ENCODE results near the gene PLSCR3. TPM values are rescaled to one million over a fixed set of nuclear protein-coding genes. Genes with fewer than 3 reads are reported as not detected.

PLSCR3 gene
- total RNA-seq, 4 donors from 2014 or later = 13.2 to 32.4 (median 18.4) TPM

DNA sequence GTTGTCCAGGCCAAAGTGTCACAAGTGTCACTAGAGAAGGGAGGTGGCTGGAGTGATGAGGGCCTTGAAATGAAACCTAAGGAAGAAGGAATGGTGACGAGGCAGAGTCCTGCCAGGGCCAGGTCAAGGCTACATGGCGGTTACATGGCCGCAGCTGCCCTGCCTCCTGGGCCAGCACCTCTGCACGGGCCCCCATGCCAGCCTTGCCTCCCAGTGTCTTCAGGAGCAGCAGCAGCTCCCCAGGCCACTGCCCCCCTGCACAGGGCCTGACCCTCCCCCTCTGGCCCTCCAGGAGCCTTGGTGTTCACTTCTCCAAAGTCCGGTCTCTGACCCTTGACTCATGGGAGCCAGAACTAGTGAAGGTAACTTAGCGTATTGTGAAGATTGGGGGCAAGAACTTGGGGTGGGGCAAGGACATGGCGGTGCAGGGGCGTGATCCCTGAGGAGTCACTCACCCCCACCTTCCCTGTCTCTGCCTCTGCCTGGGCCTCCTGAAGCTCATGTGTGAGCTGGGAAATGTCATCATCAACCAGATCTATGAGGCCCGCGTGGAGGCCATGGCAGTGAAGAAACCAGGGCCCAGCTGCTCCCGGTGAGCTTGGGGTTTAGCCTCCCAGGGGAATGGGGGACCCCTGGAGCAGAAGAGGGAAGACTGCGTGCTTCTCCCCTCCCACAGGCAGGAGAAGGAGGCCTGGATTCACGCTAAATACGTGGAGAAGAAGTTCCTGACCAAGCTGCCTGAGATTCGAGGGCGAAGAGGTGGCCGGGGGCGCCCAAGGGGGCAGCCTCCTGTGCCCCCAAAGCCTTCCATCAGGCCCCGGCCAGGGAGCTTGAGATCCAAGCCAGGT, 46.5 kb downstream of the PLSCR3 start:
- WGBS, 2 donors (ENCODE audit: low coverage in 1 of 2) = 64 to 67% methylated on average over 3 to 19 of the region's 19 CpGs
- no peak overlapping the region for H3K4me3 ChIP-seq
- no peaks in the 10 kb centered on the region for H3K9me3 ChIP-seq
- H3K4me1 ChIP-seq = peaks cover 3 to 30% (median 26%) of the 10 kb centered on the region in 4 donors
- no peak overlapping the region for H3K27ac ChIP-seq
- TF ChIP-seq CTCF (IDR thresholded peaks at IDR 0.05) = no peak
- no peak for TF ChIP-seq EP300 (IDR thresholded peaks at IDR 0.05; ENCODE audit: low read depth)
- TF ChIP-seq POLR2AphosphoS5 (IDR thresholded peaks at IDR 0.05) = no peak
- TF ChIP-seq POLR2A (IDR thresholded peaks at IDR 0.05) = no peak
- intact Hi-C loops (cut with DNase I; ENCODE audit: low total_unique reads) = no loop called here
- peaks cover 5% of the 10 kb centered on the region for H3K27me3 ChIP-seq
- no peaks in the 10 kb centered on the region for H3K36me3 ChIP-seq
- in situ Hi-C loops (cut with MboI; ENCODE audit: low pct_ligation_motif_present in 1 of 4, low pct_unique_long_range_greater_than_20kb in 1 of 4, low sequenced_read_pairs in 3 of 4) = loop anchor here in 2 of 4 donors (10.0 to 25.0 kb wide), 2 partner anchors 73 to 311 kb away; partner anchors contain the start of genes SLC16A11 (in 1 of the 2) and SLC16A13 (in 1 of the 2)
- no peak for DNase-seq

- TF ChIP-seq POLR2A (IDR thresholded peaks at IDR 0.05) (peak; percentile 4), EP300 (IDR thresholded peaks at IDR 0.05; ENCODE audit: low read depth) (no peak)
- H3K27me3 ChIP-seq = peaks cover 5% of the 10 kb centered on the region
- in situ Hi-C loops (cut with MboI; ENCODE audit: low pct_ligation_motif_present in 1 of 4, low pct_unique_long_range_greater_than_20kb in 1 of 4, low sequenced_read_pairs in 3 of 4) (loop anchor here in 2 of 4 donors (10.0 to 25.0 kb wide), 2 partner anchors 72 to 310 kb away; partner anchors contain the start of genes SLC16A11 (in 1 of the 2) and SLC16A13 (in 1 of the 2)), intact Hi-C loops (cut with DNase I; ENCODE audit: low total_unique reads) (no loop called here)
- no peaks in the 10 kb centered on the region for H3K9me3 ChIP-seq
- H3K4me3 ChIP-seq = no peak overlapping the region
- H3K27ac ChIP-seq = no peak overlapping the region
- WGBS, 2 donors (ENCODE audit: low coverage in 1 of 2) = 79 to 82% methylated on average over 3 to 18 of the region's 18 CpGs
- DNase-seq = no peak
- no peaks in the 10 kb centered on the region for H3K36me3 ChIP-seq
- peaks cover 0 to 24% (median 19%) of the 10 kb centered on the region in 4 donors for H3K4me1 ChIP-seq
Observed at GRCh38 chr17:7346761-7347614, 47.3 kb downstream of the PLSCR3 start.

DNA sequence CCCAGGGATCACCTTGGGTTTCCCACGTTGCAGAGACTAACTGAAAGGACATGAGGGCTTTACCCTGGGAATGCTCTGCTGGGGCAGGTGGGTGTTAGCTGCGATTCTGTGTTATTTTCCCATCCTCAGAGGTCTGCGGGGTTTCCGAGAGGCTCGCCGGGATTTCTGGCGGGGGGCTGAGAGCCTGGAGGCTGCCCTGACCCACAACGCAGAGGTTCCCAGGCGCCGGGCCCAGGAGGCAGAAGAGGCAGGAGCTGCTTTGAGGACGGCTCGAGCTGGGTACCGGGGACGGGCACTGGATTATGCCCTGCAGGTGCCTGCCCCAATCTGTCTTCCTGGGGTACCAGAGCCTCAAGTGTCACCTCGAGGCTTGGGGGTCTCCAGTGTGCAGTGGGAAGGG, 51.1 kb downstream of the PLSCR3 start:
- Histone ChIP-seq H3K27me3 (peaks cover 18% of the 10 kb centered on the region), H3K9me3 (no peaks in the 10 kb centered on the region), H3K4me1 (no peaks in the 10 kb centered on the region), H3K36me3 (no peaks in the 10 kb centered on the region), H3K27ac (no peak overlapping the region), H3K4me3 (no peak overlapping the region)
- intact Hi-C loops (cut with DNase I; ENCODE audit: low total_unique reads) (no loop called here), in situ Hi-C loops (cut with MboI; ENCODE audit: low pct_ligation_motif_present in 1 of 4, low pct_unique_long_range_greater_than_20kb in 1 of 4, low sequenced_read_pairs in 3 of 4) (loop anchor here in 2 of 4 donors (10.0 to 25.0 kb wide), 2 partner anchors 68 to 306 kb away; partner anchors contain the start of genes SLC16A11 (in 1 of the 2) and SLC16A13 (in 1 of the 2))
- no peak for DNase-seq
- WGBS, 2 donors (ENCODE audit: low coverage in 1 of 2) = 78 to 89% methylated on average over 10 to 15 of the region's 15 CpGs
- no peak for TF ChIP-seq POLR2A (IDR thresholded peaks at IDR 0.05)
- TF ChIP-seq POLR2AphosphoS5 (IDR thresholded peaks at IDR 0.05) = no peak
- no peak for TF ChIP-seq EP300 (IDR thresholded peaks at IDR 0.05; ENCODE audit: low read depth)
- TF ChIP-seq CTCF (IDR thresholded peaks at IDR 0.05) = no peak

GRCh38 chr17:7341842-7342241, 52.5 kb downstream of the PLSCR3 start:
- no peak for DNase-seq
- no peak for TF ChIP-seq EP300 (IDR thresholded peaks at IDR 0.05; ENCODE audit: low read depth)
- no peak for TF ChIP-seq POLR2AphosphoS5 (IDR thresholded peaks at IDR 0.05)
- no peak for TF ChIP-seq POLR2A (IDR thresholded peaks at IDR 0.05)
- TF ChIP-seq CTCF (IDR thresholded peaks at IDR 0.05) = no peak
- no peaks in the 10 kb centered on the region for H3K4me1 ChIP-seq
- H3K27me3 ChIP-seq = peaks cover 18% of the 10 kb centered on the region
- H3K4me3 ChIP-seq = no peak overlapping the region
- intact Hi-C loops (cut with DNase I; ENCODE audit: low total_unique reads) = no loop called here
- no peaks in the 10 kb centered on the region for H3K9me3 ChIP-seq
- 73 to 91% methylated on average over 3 to 13 of the region's 13 CpGs for WGBS, 2 donors (ENCODE audit: low coverage in 1 of 2)
- H3K27ac ChIP-seq = no peak overlapping the region
- in situ Hi-C loops (cut with MboI; ENCODE audit: low pct_ligation_motif_present in 1 of 4, low pct_unique_long_range_greater_than_20kb in 1 of 4, low sequenced_read_pairs in 3 of 4) = loop anchor here in 2 of 4 donors (10.0 to 25.0 kb wide), 2 partner anchors 67 to 305 kb away; partner anchors contain the start of genes SLC16A11 (in 1 of the 2) and SLC16A13 (in 1 of the 2)
- H3K36me3 ChIP-seq = no peaks in the 10 kb centered on the region
